ENCODE results near the gene TNFAIP3.

- TF ChIP-seq ATF2 (IDR thresholded peaks at IDR 0.05; ENCODE audit: low read length) = no peak
- TF ChIP-seq SIN3A (conservative IDR thresholded peaks at IDR 0.05 in 1 of 2, IDR thresholded peaks at IDR 0.05 in 1 of 2; ENCODE audit: low read depth in 1 of 2, low read length in 2 of 2) = no peak
- no peak for TF ChIP-seq RAD21 (IDR thresholded peaks at IDR 0.05 in 1 of 2, conservative IDR thresholded peaks at IDR 0.05 in 1 of 2; ENCODE audit: low read depth in 2 of 2, low read length in 2 of 2)
- no peak for TF ChIP-seq CTCF (IDR thresholded peaks at IDR 0.05; ENCODE audit: control extremely low read depth in 1 of 3, insufficient read depth in 1 of 3, low read depth in 1 of 3, low read length in 3 of 3)
- TF ChIP-seq GTF2F1 (IDR thresholded peaks at IDR 0.05; ENCODE audit: borderline replicate concordance, low read depth, low read length) = no peak
- no peak for TF ChIP-seq RFX5 (IDR thresholded peaks at IDR 0.05; ENCODE audit: borderline replicate concordance, low read depth, low read length)
- no peak for TF ChIP-seq POLR2A (IDR thresholded peaks at IDR 0.05; ENCODE audit: control extremely low read depth in 1 of 2, low read depth in 2 of 2, low read length in 2 of 2)
- no peak for TF ChIP-seq ATF3 (IDR thresholded peaks at IDR 0.05; ENCODE audit: insufficient read depth, low read depth, low read length)
- no peak for TF ChIP-seq YY1 (IDR thresholded peaks at IDR 0.05; ENCODE audit: low read depth, low read length)
These were observed 50.7 kb downstream of the TNFAIP3 start for GRCh38 chr6:137917551-137918325.
